DND-41 (cell line): ENCODE data around the gene ANKRD40.

Source experiments
- ATAC-seq: fragments of 200-7000 bp; cut with Tn5 transposase; 3 replicates; pipeline ENCODE4 v1.9.1; 2021; ENCODE audit warnings: low read depth; ENCODE audit not compliant: insufficient read depth
- DNase-seq: peaks from one replicate; pipeline ENCODE4 v3.0.0-alpha.2; 2020
- H2AFZ ChIP-seq: 2 replicates; pipeline ENCODE4 v1.6.0; 2012; ENCODE audit warnings: low read depth, low read length
- H3K27ac ChIP-seq: 2 replicates; pipeline ENCODE4 v1.5.1; 2012; ENCODE audit warnings: low read length, inconsistent platforms
- H3K27me3 ChIP-seq: fragments of 200-600 bp; sonication (generic); 2 replicates; pipeline ENCODE4 v1.6.0; 2012; ENCODE audit warnings: low read length, mild to moderate bottlenecking, inconsistent platforms; ENCODE audit not compliant: insufficient read depth, poor library complexity
- H3K36me3 ChIP-seq: 2 replicates; pipeline ENCODE4 v1.5.1; 2012; ENCODE audit warnings: low read length, inconsistent platforms; ENCODE audit not compliant: insufficient read depth
- H3K4me1 ChIP-seq: 2 replicates; pipeline ENCODE4 v1.5.1; 2012; ENCODE audit warnings: mild to moderate bottlenecking, low read length; ENCODE audit not compliant: insufficient read depth
- H3K4me2 ChIP-seq: 2 replicates; pipeline ENCODE4 v1.6.0; 2012; ENCODE audit warnings: mild to moderate bottlenecking, moderate library complexity, low read length, inconsistent platforms; ENCODE audit not compliant: insufficient read depth
- H3K4me3 ChIP-seq, 2 experiments: fragments of 200-600 bp in 1 of 2; shearing (Covaris generic) in 1 of 2; 2 replicates each; pipeline ENCODE4 v1.5.1; 2012 to 2016; ENCODE audit warnings: inconsistent platforms in 2 of 2, low read length in 2 of 2, mild to moderate bottlenecking in 2 of 2, low read depth in 1 of 2, moderate library complexity in 1 of 2
- H3K79me2 ChIP-seq: 2 replicates; pipeline ENCODE4 v1.6.0; 2012; ENCODE audit warnings: low read length, inconsistent platforms; ENCODE audit not compliant: insufficient read depth
- H3K9ac ChIP-seq: 2 replicates; pipeline ENCODE4 v1.6.0; 2012; ENCODE audit warnings: low read depth, mild to moderate bottlenecking, inconsistent platforms, low read length, moderate library complexity
- H3K9me3 ChIP-seq: 2 replicates; pipeline ENCODE4 v1.5.1; 2012; ENCODE audit warnings: low read length, moderate library complexity, mild to moderate bottlenecking, inconsistent platforms; ENCODE audit not compliant: insufficient read depth, severe bottlenecking
- H4K20me1 ChIP-seq: 2 replicates; pipeline ENCODE4 v1.6.0; 2012; ENCODE audit warnings: low read length; ENCODE audit not compliant: insufficient read depth
- CTCF ChIP-seq: IDR thresholded peaks from 2 replicates; pipeline ENCODE4 v1.5.1; 2012; ENCODE audit warnings: borderline replicate concordance, low read length, moderate library complexity, mild to moderate bottlenecking; ENCODE audit not compliant: poor library complexity, severe bottlenecking; ENCODE audit errors: extremely low read depth
- EZH2 ChIP-seq: IDR thresholded peaks from 3 replicates; pipeline ENCODE4 v1.6.1; 2012; ENCODE audit warnings: borderline replicate concordance, low read depth, mild to moderate bottlenecking, moderate library complexity, low read length, inconsistent platforms; ENCODE audit not compliant: severe bottlenecking

ANKRD40 gene

GRCh38 chr17:50660042-50660886, 47.5 kb downstream of the ANKRD40 start:
- ATAC-seq (no peak), DNase-seq (no peak)
- Histone ChIP-seq H3K4me2 (no peak overlapping the region), H2AFZ (no peak overlapping the region), H4K20me1 (no peaks in the 10 kb centered on the region; the same call in 1 of the 2 replicates), H3K36me3 (no peaks in the 10 kb centered on the region), H3K4me1 (peaks cover 11% of the 10 kb centered on the region), H3K9me3 (no peaks in the 10 kb centered on the region), H3K27me3 (no peaks in the 10 kb centered on the region), H3K27ac (no peak overlapping the region), H3K79me2 (no peaks in the 10 kb centered on the region), H3K9ac (no peak overlapping the region), H3K4me3 (no peak overlapping the region)
- no peak for TF ChIP-seq CTCF
- no peak for TF ChIP-seq EZH2

- no peak overlapping the region for H3K4me3 ChIP-seq
- H3K27me3 ChIP-seq: no peaks in the 10 kb centered on the region
- H3K9me3 ChIP-seq: no peaks in the 10 kb centered on the region
- H3K36me3 ChIP-seq: no peaks in the 10 kb centered on the region
- no peak overlapping the region for H2AFZ ChIP-seq
- no peaks in the 10 kb centered on the region; the same call in 1 of the 2 replicates for H4K20me1 ChIP-seq
- DNase-seq: no peak
- no peak overlapping the region for H3K4me2 ChIP-seq
- H3K27ac ChIP-seq: no peak overlapping the region
- no peaks in the 10 kb centered on the region for H3K79me2 ChIP-seq
- no peak overlapping the region for H3K9ac ChIP-seq
- ATAC-seq: no peak
- peaks cover 11% of the 10 kb centered on the region for H3K4me1 ChIP-seq
- no peak for TF ChIP-seq CTCF
- no peak for TF ChIP-seq EZH2
Observed at GRCh38 chr17:50659179-50659578, 48.5 kb downstream of the ANKRD40 start.

- no peak overlapping the region for H3K9ac ChIP-seq
Observed at GRCh38 chr17:50658616-50659015, 49.1 kb downstream of the ANKRD40 start.

More at GRCh38 chr17:50658616-50659015, 49.1 kb downstream of the ANKRD40 start:
- no peak overlapping the region for H2AFZ ChIP-seq
- H3K27ac ChIP-seq: no peak overlapping the region
- no peak overlapping the region for H3K4me2 ChIP-seq
- peaks cover 11% of the 10 kb centered on the region for H3K4me1 ChIP-seq
- no peaks in the 10 kb centered on the region for H3K36me3 ChIP-seq
- TF ChIP-seq EZH2 (no peak), CTCF (no peak)
- DNase-seq (no peak), ATAC-seq (no peak)
- H3K4me3 ChIP-seq: no peak overlapping the region
- H4K20me1 ChIP-seq: no peaks in the 10 kb centered on the region; the same call in 1 of the 2 replicates
- no peaks in the 10 kb centered on the region for H3K9me3 ChIP-seq
- H3K27me3 ChIP-seq: no peaks in the 10 kb centered on the region
- H3K79me2 ChIP-seq: no peaks in the 10 kb centered on the region
